ENCODE measurements around the gene PARP3.
"Not testable (repeated sequence)": the region's sequence is repeated elsewhere in the genome, so short reads cannot be mapped to it uniquely, and the experiment has no call there.

The PARP3 gene

DNA sequence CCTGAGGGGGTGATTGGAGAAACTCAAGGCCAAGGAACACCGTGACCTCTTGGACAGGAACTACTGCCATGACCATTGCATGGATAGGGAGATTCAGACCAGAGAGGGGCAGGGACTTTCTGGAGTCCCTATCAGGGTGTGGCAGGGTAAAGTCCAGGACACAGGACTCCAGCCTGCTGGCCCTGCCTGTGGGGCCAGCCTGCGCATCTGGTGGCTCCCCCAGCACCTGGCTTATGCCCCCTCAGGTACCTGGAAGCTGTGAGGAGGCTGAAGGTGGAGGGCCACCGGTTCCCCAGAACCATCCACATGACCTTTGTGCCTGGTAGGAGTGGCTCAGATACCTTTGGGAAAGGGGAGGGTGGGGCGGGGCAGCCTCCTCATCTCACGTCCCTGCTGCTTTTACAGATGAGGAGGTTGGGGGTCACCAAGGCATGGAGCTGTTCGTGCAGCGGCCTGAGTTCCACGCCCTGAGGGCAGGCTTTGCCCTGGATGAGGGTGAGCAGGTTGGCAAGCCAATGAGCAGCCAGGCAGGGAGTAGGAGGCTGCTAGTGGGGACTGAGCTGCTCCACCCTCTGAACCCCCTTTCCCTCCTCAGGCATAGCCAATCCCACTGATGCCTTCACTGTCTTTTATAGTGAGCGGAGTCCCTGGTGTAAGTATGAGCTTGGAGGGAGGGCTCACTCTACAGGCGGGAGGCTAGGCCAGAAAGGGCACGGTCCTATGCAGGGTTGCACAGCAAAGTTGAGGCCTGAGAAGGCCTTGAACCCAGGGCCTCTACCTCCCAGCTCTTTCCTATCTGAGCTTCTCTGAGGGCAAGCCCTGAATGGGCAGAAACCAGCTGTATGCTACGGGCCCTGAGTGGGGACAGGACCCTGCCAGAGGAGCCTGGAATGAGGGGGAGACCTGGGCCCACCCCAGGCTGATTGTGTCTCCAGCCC lies 44.1 kb downstream of the PARP3 start:
- no peak for ATAC-seq

DNA sequence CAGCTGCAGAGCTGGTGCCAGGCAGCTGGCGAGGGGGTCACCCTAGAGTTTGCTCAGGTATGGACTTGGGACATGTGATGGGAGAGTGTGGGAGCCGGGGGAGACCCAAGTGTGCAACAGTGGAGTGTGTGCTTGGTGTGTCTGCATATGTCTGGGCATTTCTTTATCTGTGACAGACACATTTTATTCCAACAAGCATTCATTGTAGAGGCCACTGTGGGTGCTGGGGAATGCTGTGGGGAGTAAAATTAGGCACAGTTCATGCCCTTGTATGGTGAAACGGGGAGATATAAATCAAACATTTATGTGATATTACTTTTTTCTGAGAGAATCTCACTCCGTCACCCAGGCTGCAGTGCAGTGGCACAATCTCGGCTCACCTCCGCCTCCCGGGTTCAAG lies 45.4 kb downstream of the PARP3 start:
- ATAC-seq, result no peak

DNA sequence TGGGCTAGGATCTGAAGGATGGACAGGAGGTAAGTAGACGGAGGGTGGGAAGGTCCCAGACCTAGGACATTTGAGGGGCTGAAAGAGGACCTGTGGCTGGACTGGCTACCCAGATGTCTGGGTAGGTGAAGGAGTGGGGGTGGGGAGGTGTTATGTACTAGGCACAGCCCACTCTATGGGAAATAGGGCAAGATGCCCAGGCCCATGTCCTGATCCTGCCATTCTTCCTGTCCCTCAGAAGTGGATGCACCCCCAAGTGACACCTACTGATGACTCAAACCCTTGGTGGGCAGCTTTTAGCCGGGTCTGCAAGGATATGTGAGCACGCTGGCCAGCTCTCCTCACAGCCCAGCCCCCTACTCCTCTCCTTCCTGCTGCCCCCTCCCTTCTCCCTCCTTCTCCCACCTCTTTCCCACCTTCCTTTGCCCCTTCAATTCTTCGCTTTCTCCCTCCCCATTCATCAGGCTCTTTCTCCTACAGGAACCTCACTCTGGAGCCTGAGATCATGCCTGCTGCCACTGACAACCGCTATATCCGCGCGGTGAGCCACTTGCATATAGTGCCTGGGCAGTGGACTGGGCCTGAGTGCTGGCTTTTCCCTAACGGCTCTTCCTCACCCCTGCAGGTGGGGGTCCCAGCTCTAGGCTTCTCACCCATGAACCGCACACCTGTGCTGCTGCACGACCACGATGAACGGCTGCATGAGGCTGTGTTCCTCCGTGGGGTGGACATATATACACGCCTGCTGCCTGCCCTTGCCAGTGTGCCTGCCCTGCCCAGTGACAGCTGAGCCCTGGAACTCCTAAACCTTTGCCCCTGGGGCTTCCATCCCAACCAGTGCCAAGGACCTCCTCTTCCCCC lies 46.4 kb downstream of the PARP3 start:
- ATAC-seq, result no peak

DNA sequence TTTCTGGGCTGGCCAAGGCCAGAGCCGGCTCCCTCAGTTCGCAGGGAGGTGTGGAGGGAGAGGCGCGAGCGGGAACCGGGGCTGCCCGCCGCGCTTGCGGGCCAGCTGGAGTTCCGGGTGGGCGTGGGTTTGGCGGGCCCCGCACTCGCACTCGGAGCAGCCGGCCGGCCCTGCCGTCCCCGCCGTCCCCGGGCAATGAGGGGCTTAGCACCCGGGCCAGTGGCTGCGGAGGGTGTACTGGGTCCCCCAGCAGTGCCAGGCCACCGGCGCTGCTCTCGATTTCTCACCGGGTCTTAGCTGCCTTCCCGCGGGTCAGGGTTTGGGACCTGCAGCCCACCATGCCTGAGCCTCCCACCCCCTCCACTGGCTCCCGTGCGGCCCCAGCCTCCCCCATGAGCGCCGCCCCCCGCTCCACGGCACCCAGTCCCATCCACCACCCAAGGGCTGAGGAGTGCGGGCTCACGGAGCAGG lies 48.4 kb downstream of the PARP3 start:
- ATAC-seq, result not testable (repeated sequence)

DNA sequence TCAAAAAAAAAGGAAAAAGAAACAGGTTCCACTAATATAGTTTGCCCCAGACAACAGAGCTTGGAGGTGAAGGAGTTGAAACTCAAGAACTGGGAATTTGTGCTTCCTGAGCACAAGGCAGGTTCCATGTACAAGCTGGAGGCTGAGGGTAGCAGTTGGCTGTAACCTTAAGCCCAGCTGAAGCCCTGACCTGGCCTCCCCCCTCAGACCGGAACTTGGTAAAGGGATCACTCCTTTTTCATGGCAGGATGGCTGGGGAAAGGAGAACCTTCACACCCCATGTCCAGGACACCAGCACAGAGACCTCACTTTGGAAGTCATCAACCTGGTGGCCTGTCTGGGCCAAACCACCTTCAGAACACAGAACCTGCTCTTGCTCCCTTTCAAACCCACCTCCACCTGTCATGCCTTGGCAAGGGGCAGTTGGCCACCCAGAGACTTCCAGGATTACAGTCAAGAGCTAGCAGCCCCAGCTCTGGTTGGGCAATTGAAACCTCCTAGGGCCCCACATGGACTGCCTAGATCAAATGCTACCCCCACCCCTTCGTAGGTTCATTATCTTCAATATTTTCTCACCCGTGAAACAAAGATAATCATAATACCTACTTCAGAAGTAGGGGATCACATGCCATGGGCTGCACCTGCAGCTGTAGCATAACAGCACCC lies 50.0 kb downstream of the PARP3 start:
- ATAC-seq, result no peak

DNA sequence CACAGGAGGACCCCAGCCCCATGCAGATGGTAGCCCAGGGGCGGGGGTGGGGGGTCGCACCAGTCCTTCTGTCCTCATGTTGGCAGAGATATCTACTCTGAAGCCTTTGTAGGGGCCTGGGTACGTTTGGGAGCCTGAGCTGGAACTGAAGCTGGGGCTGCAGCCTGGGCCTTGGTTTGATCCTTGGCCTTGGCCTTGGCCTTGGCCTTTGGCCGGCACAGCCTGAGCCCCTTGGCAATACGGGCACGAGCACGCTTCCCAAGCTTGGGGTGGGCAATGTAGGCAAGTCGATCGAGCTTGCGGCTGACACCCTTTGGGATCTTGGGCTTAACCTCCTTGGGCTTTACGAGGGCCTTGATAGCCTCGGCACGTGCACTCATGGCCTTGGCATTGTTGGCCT lies 51.5 kb downstream of the PARP3 start:
- ATAC-seq, result not testable (repeated sequence)

DNA sequence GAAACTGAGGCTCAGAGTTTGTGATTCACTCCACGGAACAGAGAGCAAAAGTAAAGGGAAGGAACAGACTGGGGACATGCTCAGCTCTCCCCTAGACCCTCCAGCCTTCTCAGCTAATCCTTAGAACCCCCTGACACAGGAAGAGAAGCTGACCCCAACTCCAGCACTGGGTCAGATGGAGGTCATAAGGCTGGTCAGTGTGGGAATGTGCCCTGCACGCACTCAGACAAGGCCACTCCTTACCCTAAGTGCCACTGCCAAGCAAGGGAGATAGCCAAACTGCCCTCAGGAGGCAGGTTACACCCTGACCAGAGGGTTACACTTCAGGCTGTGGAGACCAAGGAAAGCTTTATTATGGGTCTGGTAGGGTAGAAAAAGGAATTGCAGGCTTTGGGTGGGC lies 52.4 kb downstream of the PARP3 start:
- ATAC-seq, result no peak

DNA sequence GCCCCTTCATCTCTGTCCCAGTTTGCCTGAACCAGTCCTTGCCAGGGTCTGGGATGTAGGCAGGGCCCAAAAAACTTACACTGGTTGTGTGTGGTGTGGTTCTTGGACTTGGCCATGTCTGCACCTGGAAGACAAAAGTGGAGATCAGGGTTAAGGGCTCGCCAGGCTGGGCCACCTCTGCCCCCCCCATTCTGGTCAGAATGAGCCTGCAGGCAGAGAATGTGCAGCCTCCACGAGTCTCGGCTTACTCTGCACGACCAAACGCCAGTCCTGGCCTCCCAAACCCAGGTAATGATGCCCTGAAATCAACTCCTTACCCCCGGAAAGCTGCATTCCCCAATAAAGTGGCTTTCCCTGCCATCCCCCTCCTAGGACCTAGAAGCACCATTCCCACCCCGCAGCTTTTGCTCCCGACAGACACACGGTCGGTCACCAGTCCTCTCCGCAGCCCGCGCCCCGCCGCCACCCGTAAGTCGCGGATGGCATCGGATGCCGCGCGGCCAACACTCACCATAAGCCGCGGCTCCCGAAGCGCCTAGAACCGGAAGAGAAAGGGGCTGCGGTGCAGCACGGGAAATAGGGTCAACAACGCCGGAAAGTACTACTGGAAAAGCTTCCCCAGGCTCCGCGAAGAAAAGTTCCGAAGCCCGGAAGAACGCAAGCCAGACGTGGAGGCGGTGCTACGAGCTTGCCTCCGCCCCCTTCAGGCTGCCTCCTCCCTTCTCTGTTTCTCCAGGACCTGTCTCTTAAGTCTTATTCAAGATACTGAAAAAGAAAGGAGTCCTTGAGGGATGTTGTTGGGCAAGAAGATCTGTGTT lies 53.4 kb downstream of the PARP3 start, which contains the start of gene RPL29:
RPL29 (minus strand) TSS at position 550 of the 818 bp plus-strand sequence; CDS start at position 116, 434 bp downstream.
- peak; percentile 89 to 95 for ATAC-seq

DNA sequence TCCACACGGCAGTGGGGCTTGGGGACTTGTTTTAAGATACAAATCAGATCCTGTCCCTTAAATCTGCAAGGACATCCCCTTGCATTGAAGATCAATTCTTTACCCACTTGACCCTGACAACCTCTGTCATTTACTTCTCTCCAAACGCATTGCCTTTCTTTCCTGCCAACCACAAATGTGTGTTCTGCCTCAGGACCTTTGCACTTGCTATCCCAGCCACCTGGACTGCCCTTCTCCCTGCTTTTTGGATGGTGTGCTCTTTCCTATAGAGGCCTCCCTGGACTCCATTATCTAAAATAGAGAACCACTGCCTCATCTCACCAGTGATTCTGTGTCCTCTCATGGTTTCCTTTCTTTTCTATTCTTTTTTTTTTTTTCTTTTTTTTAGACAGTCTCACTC lies 55.0 kb downstream of the PARP3 start:
- ATAC-seq, result no peak

DNA sequence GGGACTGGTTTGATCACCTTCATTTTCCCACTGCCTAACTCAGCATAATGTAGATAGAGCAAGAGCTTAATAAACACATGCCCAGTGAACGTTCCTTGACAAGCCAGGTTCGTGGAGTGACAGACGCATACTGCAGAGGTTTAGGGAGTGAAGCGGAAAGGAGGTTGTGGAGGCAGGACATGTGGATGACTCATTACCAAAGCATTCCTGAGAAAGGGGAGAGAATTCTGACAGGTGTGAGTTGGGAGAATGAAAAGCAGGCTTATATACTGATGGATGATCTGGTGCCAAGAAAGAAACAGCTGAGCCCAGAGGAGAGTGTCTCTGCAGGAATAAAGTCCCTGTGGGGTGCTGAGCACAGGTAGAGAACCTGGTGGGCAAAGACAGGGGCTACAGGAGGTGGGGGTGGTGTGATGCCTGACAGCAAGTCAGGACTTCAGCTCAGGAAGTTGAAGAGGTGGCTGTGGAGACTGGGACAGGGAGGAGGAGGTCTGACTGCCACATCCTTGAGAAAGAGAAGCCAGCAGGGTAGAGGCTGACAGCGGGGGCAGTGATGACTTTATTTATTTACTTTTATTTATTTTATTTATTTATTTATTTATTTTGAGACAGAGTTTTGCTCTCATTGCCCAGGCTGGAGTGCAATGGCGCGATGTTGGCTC lies 55.9 kb downstream of the PARP3 start:
- no peak for ATAC-seq
